GM19395 (cell line): ENCODE results near the gene DNAJC18.

Experiments used
- ATAC-seq: cut with Tn5 transposase; IDR thresholded peaks from one replicate; pipeline ENCODE4 v1.9.1; 2021; ENCODE audit warnings: mild to moderate bottlenecking, moderate library complexity; ENCODE audit not compliant: unreplicated experiment

The DNAJC18 gene

GRCh38 chr5:139406963-139407362 lies 32.4 kb downstream of the DNAJC18 start:
- no peak for ATAC-seq

GRCh38 chr5:139404484-139404840 lies 34.9 kb downstream of the DNAJC18 start:
- ATAC-seq, result no peak

GRCh38 chr5:139403787-139404483 lies 35.4 kb downstream of the DNAJC18 start, which contains the start of gene SPATA24:
SPATA24 (minus strand) TSS chr5:139404089; CDS start chr5:139404060, 29 bp downstream.
- ATAC-seq, result peak; percentile 82

GRCh38 chr5:139403418-139403786 lies 35.9 kb downstream of the DNAJC18 start:
- ATAC-seq, result no peak

GRCh38 chr5:139402561-139403158 lies 36.7 kb downstream of the DNAJC18 start:
- ATAC-seq, result no peak

- no peak for ATAC-seq
Observed at GRCh38 chr5:139401546-139401945, 37.8 kb downstream of the DNAJC18 start.

GRCh38 chr5:139399501-139400121 lies 39.7 kb downstream of the DNAJC18 start:
- no peak for ATAC-seq

GRCh38 chr5:139397921-139398320 lies 41.4 kb downstream of the DNAJC18 start:
- no peak for ATAC-seq

- ATAC-seq, result no peak
Observed at GRCh38 chr5:139396691-139397090, 42.6 kb downstream of the DNAJC18 start.

- ATAC-seq, result no peak
Observed at GRCh38 chr5:139395844-139396640, 43.3 kb downstream of the DNAJC18 start.

GRCh38 chr5:139394654-139395566 lies 44.4 kb downstream of the DNAJC18 start, which contains the start of gene PROB1:
PROB1 (minus strand) TSS chr5:139395104; CDS start chr5:139395081, 23 bp downstream.
- ATAC-seq, result no peak

GRCh38 chr5:139394123-139394653 lies 45.1 kb downstream of the DNAJC18 start:
- ATAC-seq, result no peak

GRCh38 chr5:139393497-139394122 lies 45.7 kb downstream of the DNAJC18 start:
- ATAC-seq, result no peak

- ATAC-seq, result peak; percentile 48
Observed at GRCh38 chr5:139392678-139393496, 46.4 kb downstream of the DNAJC18 start.

- no peak for ATAC-seq
Observed at GRCh38 chr5:139392324-139392677, 47.0 kb downstream of the DNAJC18 start.

GRCh38 chr5:139391570-139392323 lies 47.6 kb downstream of the DNAJC18 start:
- no peak for ATAC-seq

- ATAC-seq, result no peak
Observed at GRCh38 chr5:139390639-139391569, 48.4 kb downstream of the DNAJC18 start.
